Superior temporal gyrus (tissue), 1 donor: ENCODE data around the gene SETMAR.
"Not testable (repeated sequence)": the region's sequence is repeated elsewhere in the genome, so short reads cannot be mapped to it uniquely, and the experiment has no call there.

Experiments used
- DNase-seq: peaks from one replicate; pipeline ENCODE4 v3.0.0-alpha.2; 2016; ENCODE audit errors: extremely low spot score

SETMAR gene

DNA sequence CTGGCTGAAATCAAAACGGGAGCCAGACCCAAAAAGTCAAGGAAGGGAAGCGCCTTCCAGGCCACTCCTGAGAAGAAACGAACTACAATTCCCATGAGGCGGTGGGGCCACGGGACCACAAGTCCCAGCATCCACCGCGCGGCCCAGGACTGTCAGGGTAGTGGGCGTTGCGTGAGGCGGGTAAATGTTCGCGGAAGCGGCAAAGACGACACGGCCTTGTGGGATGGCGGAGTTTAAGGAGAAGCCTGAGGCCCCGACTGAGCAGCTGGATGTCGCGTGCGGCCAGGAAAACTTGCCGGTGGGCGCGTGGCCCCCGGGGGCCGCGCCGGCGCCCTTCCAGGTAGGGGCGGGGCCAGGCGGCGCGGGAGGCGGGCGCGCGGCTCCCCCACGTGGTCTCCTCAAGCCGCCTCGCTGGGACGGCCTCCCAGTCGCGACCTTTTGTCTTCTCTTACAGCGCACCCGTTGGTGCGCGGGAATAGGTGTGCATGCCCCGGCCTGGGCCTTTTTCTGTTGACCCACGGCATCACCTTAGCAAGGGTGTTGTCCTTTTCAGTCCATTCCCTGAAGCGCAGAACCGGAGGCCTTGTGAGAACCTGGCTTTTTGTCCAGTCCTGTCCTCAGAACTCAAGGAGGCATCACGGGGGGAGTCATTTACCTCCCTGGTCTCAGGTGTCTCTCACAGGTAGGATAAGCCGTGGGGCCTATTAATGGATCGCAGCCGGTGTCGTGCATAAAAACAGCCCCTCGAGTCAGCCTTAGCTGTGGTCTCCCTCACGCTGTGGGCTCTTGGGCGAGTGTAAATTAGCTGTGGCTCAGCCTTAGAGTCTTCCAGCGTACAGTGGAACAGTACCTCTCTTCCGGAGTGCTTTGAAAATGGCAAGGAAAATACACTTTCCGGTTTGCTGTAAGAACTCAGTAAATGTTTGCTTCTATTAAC lies at the start of gene SETMAR:
SETMAR (plus strand) TSS at position 183 of the 937 bp plus-strand sequence; CDS start at position 185, 2 bp downstream.
- peak; percentile 93 for DNase-seq

DNA sequence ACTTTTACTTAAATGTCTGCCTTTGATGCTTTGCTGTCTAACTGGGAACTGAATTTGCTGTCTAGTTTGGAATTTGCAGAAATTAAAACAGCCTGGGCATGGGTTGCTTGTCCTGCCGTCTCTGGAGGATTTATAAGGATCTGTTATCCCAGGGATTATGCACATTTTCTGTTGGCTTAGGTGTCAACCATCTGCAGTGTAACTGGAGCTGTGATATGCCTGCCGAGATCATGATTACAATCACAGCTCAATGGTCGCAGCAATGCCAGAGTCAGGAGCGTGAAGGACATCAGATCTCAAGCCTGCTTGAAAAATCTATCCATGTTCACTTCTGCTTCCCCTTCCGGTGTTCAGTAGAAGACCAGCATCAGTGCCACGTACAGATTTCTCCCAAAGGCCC lies 41.8 kb upstream of the SETMAR start:
- DNase-seq, result no peak

- DNase-seq, result no peak
These were observed 39.1 kb upstream of the SETMAR start for GRCh38 chr3:4264040-4264439.

GRCh38 chr3:4270720-4271119 lies 32.4 kb upstream of the SETMAR start:
- DNase-seq, result no peak

DNA sequence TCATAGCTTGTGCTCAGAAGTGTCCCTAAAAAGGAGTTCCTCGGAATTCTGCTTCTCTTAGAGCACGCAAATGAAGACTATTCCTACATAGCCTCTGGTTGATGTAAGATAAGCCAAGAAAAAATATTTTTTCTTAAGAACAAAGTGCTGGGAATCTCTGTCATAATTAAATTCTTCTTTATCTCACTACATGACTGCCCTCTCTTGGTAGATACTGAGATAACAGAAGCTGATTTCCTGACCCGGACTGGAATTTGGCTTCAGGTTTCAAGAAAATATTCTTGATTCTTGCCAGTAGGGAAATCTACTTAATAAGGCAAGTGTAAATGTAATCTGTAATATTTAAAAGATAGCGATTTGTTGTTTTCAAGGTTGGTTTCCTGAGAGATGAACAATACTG lies 31.3 kb upstream of the SETMAR start:
- peak; percentile 81 for DNase-seq

GRCh38 chr3:4279516-4280105 lies 23.6 kb upstream of the SETMAR start:
- peak; percentile 56 for DNase-seq

DNA sequence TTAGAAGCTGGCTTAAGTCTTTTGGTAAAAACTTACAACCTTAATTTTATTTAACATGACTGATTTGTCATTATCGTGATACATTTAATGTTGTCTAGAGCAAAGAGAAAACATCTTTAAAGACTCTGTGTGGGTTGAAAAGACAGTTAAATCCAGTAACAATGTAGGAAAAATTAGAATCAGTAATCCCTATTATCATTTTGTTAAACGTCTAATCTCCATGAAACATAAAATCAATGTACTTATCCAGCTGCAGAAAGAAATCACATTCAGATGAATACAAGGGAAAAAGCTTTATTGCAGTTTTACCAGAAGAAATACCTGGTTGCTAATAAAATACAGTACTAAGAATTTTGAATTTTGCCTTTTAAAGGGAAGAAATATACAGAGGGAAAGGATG lies 21.2 kb upstream of the SETMAR start:
- DNase-seq, result no peak

DNA sequence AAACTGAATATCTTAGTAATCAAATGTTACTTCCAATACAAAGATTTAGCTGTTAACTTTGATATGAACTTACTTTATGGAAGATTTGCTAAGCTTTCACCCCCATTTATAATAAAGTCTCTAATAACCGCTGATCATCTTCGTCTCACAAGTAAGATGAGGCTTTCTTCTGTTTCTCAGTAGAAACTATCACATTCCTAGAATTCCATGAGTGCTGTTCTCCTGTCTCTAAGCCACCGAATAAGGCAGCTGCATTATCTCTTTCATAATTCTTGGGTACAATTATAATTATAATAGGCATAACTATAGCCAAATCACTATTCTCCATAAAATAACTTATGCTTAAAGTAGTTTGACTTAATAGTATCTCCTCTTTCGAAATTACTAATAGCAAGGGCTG lies 18.3 kb upstream of the SETMAR start:
- DNase-seq, result no peak

- no peak for DNase-seq
These were observed 14.1 kb upstream of the SETMAR start for GRCh38 chr3:4289044-4289443.

GRCh38 chr3:4290272-4290893 lies 12.8 kb upstream of the SETMAR start:
- DNase-seq, result peak; percentile 83

DNA sequence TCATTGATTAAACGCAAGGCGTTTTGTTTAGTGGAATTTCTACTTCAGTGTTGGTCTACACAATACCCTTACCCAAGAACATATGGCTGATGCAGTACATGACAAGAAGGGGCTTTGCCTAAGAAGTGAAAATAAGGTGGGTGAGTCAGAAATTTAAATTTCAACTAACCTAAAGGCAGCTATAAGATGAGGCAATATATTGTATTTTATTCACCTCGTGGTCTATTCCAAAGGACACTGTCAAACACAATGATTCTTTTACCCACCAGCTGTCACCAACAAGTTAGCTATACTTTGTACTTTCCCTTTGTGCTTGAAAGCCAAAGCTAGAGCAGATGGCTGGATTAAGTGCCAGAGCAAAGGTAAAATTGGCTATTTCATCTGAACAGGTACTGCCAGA lies 10.9 kb upstream of the SETMAR start:
- DNase-seq, result no peak

GRCh38 chr3:4294616-4295327 lies 8.4 kb upstream of the SETMAR start:
- peak; percentile 58 for DNase-seq

- not testable (repeated sequence) for DNase-seq
These were observed 6.7 kb upstream of the SETMAR start for GRCh38 chr3:4296454-4296853.

DNA sequence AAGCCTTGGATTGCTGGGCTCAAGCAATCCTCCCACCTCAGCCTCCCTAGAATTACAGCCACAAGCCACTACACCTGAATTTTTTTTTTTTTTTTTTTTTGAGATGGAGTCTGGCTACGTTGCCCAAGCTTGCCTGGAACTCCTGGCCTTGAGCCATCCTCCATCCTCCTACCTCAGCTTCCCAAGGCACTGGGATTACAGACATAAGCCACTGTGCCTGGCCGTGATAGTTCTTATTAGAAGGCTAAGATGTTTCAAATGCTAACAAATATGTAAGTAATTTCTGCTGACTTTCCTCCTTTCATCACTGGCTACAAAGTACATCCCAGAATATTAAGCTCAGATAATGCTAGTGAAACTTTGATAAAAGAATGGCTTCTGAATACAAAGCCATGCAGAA lies 5.7 kb upstream of the SETMAR start:
- no peak for DNase-seq

DNA sequence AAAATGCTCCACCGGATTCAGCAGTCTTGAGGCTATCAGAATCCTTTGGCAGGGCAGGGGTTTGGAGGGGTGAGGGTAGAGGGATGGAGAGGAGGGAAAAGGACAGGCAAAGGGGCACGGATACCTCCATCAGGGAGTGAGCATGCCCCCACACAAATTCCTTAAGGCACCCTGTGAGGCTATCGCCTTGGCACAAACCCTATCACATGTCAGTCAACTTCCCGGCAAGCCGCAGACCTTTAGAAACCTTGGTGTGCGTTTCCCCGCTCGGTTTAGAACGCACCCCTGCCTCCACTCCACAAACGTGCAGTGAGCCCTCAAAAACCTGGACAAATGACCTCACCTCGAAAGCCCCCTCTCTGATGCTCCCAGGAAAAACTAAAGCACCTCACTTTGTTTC lies 422 bp upstream of the SETMAR start:
- no peak for DNase-seq

- not testable (repeated sequence) for DNase-seq
These were observed 2.0 kb downstream of the SETMAR start for GRCh38 chr3:4305210-4305609.

DNA sequence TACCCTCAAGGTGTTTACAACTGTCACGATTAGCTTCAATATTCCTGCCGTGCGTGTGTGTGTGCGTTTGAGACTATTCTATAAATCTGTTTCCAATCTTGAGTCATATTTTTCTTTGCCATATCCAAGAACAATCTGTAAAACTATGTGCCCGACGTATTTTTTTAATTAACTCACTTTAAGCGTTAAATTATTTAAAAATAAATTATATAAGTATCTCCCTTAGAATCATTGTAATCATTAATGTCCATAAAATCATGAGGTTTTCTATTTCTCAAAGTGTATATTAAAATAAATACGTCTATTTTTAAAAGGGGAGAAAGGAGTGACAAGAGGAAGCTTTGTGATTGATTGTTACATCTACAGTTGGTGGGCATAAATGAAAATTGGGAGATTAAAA lies 2.9 kb downstream of the SETMAR start:
- no peak for DNase-seq

GRCh38 chr3:4306860-4307259 lies 3.7 kb downstream of the SETMAR start:
- no peak for DNase-seq

- DNase-seq, result no peak
These were observed 6.4 kb downstream of the SETMAR start for GRCh38 chr3:4309491-4310128.

- DNase-seq, result no peak
These were observed 7.8 kb downstream of the SETMAR start for GRCh38 chr3:4310971-4311370.

- no peak for DNase-seq
These were observed 8.3 kb downstream of the SETMAR start for GRCh38 chr3:4311496-4311895.
